NCI-H510A (cell line): ENCODE data around the gene MBD3L3.
"Not testable (repeated sequence)": the region's sequence is repeated elsewhere in the genome, so short reads cannot be mapped to it uniquely, and the experiment has no call there.

Source experiments
- DNase-seq: peaks from one replicate; lab custom pipeline; 2025; lab: John Stamatoyannopoulos, UW

MBD3L3 gene

GRCh38 chr19:7063339-7063738, 4.9 kb upstream of the MBD3L3 start:
- DNase-seq = no peak

- not testable (repeated sequence) for DNase-seq
These were observed 1.5 kb upstream of the MBD3L3 start for GRCh38 chr19:7059977-7060376.

GRCh38 chr19:7056371-7056770, 2.1 kb downstream of the MBD3L3 start:
- not testable (repeated sequence) for DNase-seq

- DNase-seq = not testable (repeated sequence)
These were observed 2.8 kb downstream of the MBD3L3 start for GRCh38 chr19:7055679-7056078.

DNA sequence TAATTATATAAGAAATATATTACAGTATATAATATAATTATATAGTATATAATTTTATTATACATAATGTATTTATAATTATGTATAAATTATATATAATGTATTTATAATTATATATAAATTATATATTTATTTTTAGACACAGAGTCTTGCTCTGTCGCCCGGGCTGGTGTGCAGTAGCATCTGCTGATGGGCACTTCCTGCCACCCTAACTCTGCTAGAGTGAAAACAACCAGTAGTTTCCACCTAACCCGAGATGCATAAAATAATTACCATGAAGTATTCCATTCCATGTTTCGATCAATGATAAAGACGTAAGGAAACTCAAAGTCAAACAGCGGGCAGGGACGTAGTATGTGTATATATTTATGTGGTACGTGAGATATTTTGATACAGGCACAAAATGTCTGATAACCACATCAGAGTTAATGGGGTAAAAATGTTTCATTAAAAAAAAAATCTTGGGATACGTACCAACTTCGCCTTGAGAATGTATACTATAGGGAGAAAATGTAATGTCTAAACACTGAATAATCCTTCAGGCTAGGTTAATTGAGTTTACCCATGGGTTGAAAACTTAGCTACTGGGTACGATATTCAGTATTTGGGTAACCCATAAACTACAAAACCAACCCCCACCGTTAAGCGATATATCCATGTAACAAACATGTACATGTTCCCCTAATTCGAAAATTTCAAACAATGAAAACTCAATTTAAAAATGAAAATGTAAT, 3.7 kb downstream of the MBD3L3 start:
- DNase-seq = not testable (repeated sequence)

DNA sequence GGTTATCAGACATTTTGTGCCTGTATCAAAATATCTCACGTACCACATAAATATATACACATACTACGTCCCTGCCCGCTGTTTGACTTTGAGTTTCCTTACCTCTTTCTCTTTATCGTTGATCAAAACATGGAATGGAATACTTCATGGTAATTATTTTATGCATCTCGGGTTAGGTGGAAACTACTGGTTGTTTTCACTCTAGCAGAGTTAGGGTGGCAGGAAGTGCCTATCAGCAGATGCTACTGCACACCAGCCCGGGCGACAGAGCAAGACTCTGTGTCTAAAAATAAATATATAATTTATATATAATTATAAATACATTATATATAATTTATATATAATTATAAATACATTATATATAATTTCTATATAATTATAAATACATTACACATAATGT, 5.6 kb downstream of the MBD3L3 start:
- not testable (repeated sequence) for DNase-seq

DNA sequence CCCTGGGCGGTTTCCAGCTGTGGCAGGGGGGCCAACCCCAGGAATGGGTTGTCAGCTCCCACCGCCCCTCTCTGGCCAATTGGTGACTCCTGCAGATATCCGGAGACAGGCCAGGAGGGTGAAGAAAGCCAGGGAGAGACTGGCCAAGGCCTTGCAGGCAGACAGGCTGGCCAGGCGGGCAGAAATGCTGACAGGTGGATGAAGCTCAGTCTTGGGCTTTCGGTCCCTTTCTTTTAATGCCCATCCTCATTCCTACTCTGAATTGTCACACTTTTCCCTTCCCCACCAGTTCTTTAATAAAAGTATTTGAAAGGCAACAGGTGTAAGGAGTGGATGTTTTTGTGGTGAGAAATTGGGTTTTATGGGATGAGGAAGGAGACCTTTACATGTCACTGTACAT, 7.1 kb downstream of the MBD3L3 start:
- not testable (repeated sequence) for DNase-seq

DNA sequence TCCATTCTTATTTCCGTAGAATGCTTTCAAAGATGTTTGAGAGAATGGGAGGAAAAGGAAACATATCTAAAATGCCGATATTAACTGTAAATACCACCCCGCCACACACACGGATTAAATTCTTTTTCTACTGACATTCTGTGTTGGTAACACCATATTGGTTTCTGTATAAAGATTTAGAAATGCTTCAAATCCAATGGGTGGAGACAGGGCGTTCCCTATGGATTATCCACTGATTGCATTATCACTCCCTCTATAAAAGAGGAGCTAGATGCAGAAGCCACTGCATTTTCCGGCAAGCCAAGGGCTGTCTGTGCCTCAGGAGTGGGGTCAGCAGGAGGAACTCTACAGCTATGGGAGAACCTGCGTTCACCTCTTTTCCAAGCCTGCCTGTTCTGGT, 9.5 kb downstream of the MBD3L3 start, which contains the start of gene MBD3L2:
Gene MBD3L2 (plus strand): TSS at position 301 of the 400 bp plus-strand sequence. CDS start 53 bp downstream, at position 354.
- DNase-seq = not testable (repeated sequence)

DNA sequence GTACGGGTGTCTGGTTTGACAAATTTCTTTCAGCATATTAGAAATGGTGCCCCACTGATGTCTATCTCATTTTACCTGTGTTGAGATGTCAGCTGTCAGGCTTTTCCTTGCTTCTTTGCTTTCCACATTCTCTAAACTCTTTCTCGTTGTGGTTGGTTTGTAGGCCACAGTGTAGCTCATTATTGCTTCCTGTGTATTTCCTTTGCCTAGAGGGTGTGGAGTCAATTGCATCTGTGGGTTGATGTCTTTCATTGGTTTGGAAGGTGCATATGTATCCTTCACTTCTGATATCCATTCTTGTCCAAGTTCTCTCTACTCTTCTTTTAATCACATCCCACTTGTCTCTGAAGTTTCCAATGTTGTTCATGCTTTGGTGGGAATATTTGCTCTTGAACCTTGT, 16.9 kb downstream of the MBD3L3 start:
- DNase-seq = not testable (repeated sequence)

- not testable (repeated sequence) for DNase-seq
These were observed 18.4 kb downstream of the MBD3L3 start, which contains the start of gene MBD3L4 for GRCh38 chr19:7040079-7040478. Gene MBD3L4, minus strand, starts transcription at chr19:7040179. Its CDS starts 35 bp downstream, at chr19:7040144.

DNA sequence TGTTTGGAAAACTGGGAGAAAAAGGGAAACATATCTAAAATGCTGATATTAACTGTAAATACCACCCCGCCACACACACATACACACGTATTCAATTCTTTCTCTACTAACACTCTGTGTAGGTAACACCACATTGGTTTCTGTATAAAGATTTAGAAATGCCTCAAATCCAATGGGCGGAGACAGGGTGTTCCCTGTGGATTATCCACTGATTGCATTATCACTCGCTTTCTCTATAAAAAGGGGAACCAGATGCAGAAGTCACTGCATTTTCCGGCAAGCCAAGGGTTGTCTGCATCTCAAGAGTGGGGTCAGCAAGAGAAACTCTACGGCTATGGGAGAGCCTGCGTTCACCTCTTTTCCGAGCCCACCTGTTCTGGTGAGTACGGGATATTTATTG, 28.2 kb downstream of the MBD3L3 start, which contains the start of gene MBD3L5:
Gene MBD3L5 (plus strand): TSS at position 301 of the 400 bp plus-strand sequence. CDS start 34 bp downstream, at position 335.
- DNase-seq = not testable (repeated sequence)

- not testable (repeated sequence) for DNase-seq
These were observed 29.7 kb downstream of the MBD3L3 start for GRCh38 chr19:7028790-7029189.

- DNase-seq = not testable (repeated sequence)
These were observed 37.1 kb downstream of the MBD3L3 start, which contains the start of gene MBD3L2B for GRCh38 chr19:7021331-7021730. Gene MBD3L2B, minus strand, starts transcription at chr19:7021431. Its CDS starts 34 bp downstream, at chr19:7021397.

- DNase-seq = no peak
These were observed 39.6 kb downstream of the MBD3L3 start for GRCh38 chr19:7018828-7019227.

DNA sequence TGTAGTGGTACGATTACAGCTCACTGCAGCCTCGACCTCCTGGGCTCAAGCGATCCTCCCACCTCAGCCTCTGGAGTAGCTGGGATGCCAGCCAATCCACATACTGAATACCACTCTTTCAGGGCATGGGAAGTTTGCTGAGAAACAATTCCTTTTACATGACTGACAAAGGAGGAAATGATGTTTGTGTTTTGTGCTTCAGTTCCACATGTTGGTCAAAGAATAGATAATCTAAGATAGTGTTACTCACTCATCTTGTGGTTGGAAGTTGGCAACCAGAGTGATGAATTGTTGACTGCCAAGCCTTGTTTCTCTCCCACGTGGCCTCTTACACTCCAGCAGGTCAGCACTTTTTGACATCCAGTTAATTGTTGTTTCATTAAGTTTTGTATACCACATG, 44.8 kb downstream of the MBD3L3 start:
- DNase-seq = no peak

DNA sequence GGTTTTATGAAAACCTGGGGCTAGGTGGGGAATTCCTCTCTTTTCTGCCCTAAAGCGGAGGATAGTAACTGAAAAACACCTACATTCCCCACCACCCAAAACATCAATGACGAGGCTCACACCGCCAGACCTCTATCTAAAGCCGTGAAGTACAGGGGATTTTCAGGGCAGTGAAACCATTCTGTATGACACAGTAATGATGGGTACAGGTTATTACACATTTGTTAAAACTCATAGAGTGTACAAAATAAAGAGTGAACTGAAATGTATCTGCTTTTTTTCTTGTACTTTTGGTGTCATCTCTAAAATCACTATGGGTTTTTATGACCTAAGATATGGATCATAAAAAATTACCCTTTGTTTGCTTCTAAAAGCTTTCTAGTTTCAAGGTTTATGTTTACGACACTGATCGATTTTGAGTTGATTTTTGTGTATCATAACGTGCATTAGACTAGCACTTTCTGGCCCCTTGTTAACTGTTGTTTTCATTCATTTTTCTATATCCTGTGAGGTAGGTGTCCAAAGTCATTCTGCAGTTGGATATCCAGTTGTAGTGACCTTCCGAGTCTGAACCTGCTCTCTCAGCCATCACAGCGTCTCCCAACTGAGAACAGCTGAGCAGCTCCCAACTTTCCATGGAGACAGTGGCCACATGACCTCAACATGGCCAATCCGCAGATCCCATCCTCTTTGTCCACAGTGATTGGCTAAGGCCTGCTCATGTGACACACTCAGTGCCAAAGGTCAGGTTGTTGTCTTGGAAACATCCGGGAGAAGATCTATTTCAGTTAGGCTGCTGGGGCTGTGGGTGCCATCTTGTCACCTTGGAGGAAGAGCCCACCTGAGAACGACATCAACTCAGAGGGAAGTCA, 47.5 kb downstream of the MBD3L3 start:
- no peak for DNase-seq

DNA sequence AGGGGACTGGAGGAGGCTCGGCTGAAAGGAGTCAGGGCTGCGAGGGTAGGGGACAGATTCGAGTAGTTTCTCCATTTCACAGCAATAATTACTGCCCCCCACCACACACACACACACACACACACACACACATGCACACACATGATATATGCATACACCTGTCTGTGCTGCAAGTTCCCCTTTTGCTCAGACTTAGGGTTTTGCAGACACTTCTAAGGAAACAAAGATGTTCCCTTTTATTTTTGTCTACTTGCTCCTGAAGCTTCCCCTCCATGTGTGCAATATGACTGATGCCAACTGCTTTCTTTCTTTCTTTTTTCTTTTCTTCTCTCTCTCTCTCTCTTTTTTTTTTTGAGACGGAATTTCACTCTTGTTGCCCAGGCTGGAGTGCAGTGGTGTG, 50.6 kb downstream of the MBD3L3 start:
- DNase-seq = no peak
